Stomach (tissue), 9 donors: ENCODE results near the gene LRTM1. TPM values are rescaled to one million over a fixed set of nuclear protein-coding genes. Genes with fewer than 3 reads are reported as not detected.

ENCODE experiments used
- DNase-seq, 2 donors: peaks; one replicate each; pipeline versions ENCODE4 v3.0.0 to v3.0.0-alpha.2; 2013 to 2019
- H3K27ac ChIP-seq, 5 donors: fragments of 200-600 bp in 4 of 5; sonication (generic) in 4 of 5; one replicate each; pipeline ENCODE4 v1.5.1; 2013 to 2019; ENCODE audit warnings: mild to moderate bottlenecking in 1 of 5, moderate library complexity in 1 of 5
- H3K27me3 ChIP-seq, 3 donors: fragments of 200-600 bp; sonication (generic); one replicate each; pipeline ENCODE4 v1.5.1; 2017 to 2019; ENCODE audit warnings: mixed run types in 1 of 3
- H3K36me3 ChIP-seq, 4 donors: fragments of 200-600 bp; sonication (generic); 1 replicate in 3 of 4; 2 replicates in 1 of 4; pipeline ENCODE4 v1.5.1; 2016 to 2019
- H3K4me1 ChIP-seq, 4 donors: fragments of 200-600 bp; sonication (generic); one replicate each; pipeline ENCODE4 v1.5.1; 2016 to 2019
- H3K4me3 ChIP-seq, 4 donors: fragments of 200-600 bp; sonication (generic) in 3 of 4; one replicate each; pipeline ENCODE4 v1.5.1; 2016 to 2019; ENCODE audit warnings: mild to moderate bottlenecking in 1 of 4
- H3K9me3 ChIP-seq, 4 donors: fragments of 200-600 bp; sonication (generic); one replicate each; pipeline ENCODE4 v1.5.1; 2016 to 2019
- EP300 ChIP-seq: sonication (generic); formaldehyde crosslinking; IDR thresholded peaks from one replicate; pipeline ENCODE4 v1.6.1; 2017; ENCODE audit warnings: antibody characterized with exemption
- POLR2A ChIP-seq, 4 donors: fragments of 450-650 bp; IDR thresholded peaks; one replicate each; pipeline ENCODE4 v1.6.1; 2016; ENCODE audit warnings: antibody characterized with exemption in 4 of 4, control low read depth in 2 of 4, mild to moderate bottlenecking in 1 of 4, moderate library complexity in 1 of 4
- POLR2AphosphoS5 ChIP-seq, 3 donors: sonication (generic); formaldehyde crosslinking; IDR thresholded peaks; one replicate each; pipeline ENCODE4 v1.6.1; 2016; ENCODE audit warnings: antibody characterized with exemption in 3 of 3
- WGBS, 5 donors: extraction: QIAGEN DNeasy Blood & Tissue Kit in 3 of 5; methylation state at CpG; one replicate each; pipeline versions ENCODE4 v1.1.5 to v1.1.7; 2013 to 2018; 5-methylcytosine and 5-hydroxymethylcytosine counted together
- intact Hi-C: fragments of 100-400 bp; cut with DNase I; formaldehyde crosslinking; loops from one replicate; pipeline ENCODE4 v1.15.1; 2023; ENCODE audit warnings: low total_unique reads
- polyA plus RNA-seq, 3 donors: library from polyadenylated mRNA; stranded (reverse); fragments of 200-250 nt; gene quantifications; one replicate each; pipeline ENCODE4 v1.2.3, GENCODE V29; 2013
- total RNA-seq, 5 donors: library from RNA; depleted of rRNA; stranded (reverse); fragments of >200 nt; gene quantifications; one replicate each; pipeline versions ENCODE4 v1.1.0 to v1.2.3, GENCODE V29; 2014 to 2016
- TF ChIP-seq, protein P1 (sequence below), 7 experiments: fragments of 450-650 bp in 4 of 7; fragments of 200-600 bp in 3 of 7; sonication (generic) in 3 of 7; IDR thresholded peaks; one replicate each; pipeline ENCODE4 v1.5.1; 2016 to 2019; ENCODE audit warnings: antibody characterized with exemption in 7 of 7, control low read depth in 2 of 7, mild to moderate bottlenecking in 1 of 7
- donor health status: healthy with polysubstance abuse.
- donor health status: Bipolar disorder and iron deficiency.
- donor health status: healthy.

The LRTM1 gene
- total and polyA plus RNA-seq, 8 donors = not detected

DNA sequence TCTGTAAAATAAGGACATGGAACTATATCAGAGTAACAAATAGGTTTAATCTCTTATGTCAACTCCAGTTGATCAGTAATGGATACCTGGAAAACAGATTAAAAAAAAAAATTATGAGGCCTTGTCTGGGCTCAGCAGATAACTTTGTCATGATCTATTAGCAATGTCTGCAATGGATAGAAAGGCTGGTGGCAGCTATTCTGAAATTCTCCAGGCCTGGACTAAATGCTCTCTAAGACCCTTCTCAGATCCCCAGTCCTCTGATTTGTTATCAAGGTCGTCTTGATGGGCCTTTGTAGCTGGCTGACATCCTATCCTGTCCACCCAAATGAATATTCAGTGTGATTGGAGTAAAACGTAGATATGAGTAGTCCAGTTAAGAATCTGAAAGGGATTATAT, 13.7 kb downstream of the LRTM1 start:
- WGBS, 5 donors = 33 to 51% (median 48%) methylated on average over 2 of the region's 2 CpGs
- H3K27me3 ChIP-seq = no peaks in the 10 kb centered on the region
- intact Hi-C loops = no loop called here
- TF ChIP-seq, protein P1, sequence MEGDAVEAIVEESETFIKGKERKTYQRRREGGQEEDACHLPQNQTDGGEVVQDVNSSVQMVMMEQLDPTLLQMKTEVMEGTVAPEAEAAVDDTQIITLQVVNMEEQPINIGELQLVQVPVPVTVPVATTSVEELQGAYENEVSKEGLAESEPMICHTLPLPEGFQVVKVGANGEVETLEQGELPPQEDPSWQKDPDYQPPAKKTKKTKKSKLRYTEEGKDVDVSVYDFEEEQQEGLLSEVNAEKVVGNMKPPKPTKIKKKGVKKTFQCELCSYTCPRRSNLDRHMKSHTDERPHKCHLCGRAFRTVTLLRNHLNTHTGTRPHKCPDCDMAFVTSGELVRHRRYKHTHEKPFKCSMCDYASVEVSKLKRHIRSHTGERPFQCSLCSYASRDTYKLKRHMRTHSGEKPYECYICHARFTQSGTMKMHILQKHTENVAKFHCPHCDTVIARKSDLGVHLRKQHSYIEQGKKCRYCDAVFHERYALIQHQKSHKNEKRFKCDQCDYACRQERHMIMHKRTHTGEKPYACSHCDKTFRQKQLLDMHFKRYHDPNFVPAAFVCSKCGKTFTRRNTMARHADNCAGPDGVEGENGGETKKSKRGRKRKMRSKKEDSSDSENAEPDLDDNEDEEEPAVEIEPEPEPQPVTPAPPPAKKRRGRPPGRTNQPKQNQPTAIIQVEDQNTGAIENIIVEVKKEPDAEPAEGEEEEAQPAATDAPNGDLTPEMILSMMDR (IDR thresholded peaks at IDR 0.05) = no peak
- no peak for TF ChIP-seq POLR2A (IDR thresholded peaks at IDR 0.05)
- TF ChIP-seq POLR2AphosphoS5 (IDR thresholded peaks at IDR 0.05) = no peak
- no peak for TF ChIP-seq EP300
- H3K36me3 ChIP-seq = no peaks in the 10 kb centered on the region
- H3K27ac ChIP-seq = no peak overlapping the region
- peaks cover 0 to 6% (median 0%) of the 10 kb centered on the region in 4 donors for H3K9me3 ChIP-seq
- H3K4me1 ChIP-seq = no peaks in the 10 kb centered on the region
- H3K4me3 ChIP-seq = no peak overlapping the region
- DNase-seq = no peak

DNA sequence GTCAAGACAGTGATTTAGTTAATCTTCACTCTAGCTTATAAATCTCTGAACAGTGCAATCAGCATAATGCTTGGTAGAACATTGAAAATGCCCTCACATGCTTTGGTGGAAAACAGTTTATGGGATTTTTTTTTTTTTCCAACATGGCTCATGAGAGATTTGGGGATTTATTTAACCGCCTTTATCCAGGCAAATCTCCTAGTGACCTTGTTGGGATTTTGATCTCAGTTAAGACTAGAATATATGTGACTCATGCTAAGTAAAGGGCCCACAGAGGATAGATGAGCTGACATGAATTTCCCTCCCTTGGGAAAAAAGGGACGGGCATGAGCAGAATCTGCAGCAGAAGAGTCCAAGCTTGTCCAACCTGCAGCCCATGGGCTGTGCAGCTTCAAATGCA, 18.7 kb downstream of the LRTM1 start:
- H3K4me1 ChIP-seq = no peaks in the 10 kb centered on the region
- intact Hi-C loops = no loop called here
- 61 to 88% (median 82%) methylated on average over 2 of the region's 2 CpGs for WGBS, 5 donors
- no peak overlapping the region for H3K4me3 ChIP-seq
- no peak overlapping the region for H3K27ac ChIP-seq
- TF ChIP-seq, protein P1 (IDR thresholded peaks at IDR 0.05) = no peak
- no peak for TF ChIP-seq POLR2AphosphoS5 (IDR thresholded peaks at IDR 0.05)
- TF ChIP-seq POLR2A (IDR thresholded peaks at IDR 0.05) = no peak
- TF ChIP-seq EP300 = no peak
- no peaks in the 10 kb centered on the region for H3K36me3 ChIP-seq
- H3K9me3 ChIP-seq = peaks cover 0 to 6% (median 0%) of the 10 kb centered on the region in 4 donors
- no peak for DNase-seq
- H3K27me3 ChIP-seq = no peaks in the 10 kb centered on the region

DNA sequence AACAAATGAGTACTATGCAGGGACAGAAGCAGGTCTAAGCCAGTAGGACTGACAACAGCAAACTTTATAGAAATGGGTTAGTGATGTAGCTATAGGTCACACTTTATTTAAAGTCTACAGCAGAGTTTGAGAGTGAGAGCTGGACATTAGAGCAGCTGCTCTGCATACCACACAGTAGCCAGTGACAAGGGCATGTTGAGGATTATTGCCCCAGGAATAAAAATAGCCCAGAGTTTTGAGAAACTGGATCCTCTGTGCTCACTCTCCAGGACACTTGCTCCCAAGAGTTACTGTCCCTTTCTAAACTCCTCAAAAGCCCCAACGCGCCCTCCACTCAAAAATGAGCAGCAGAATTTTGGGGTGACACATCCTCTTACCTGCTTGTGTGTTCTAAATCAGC, 21.1 kb downstream of the LRTM1 start:
- Histone ChIP-seq H3K9me3 (peaks cover 0 to 3% (median 0%) of the 10 kb centered on the region in 4 donors), H3K4me3 (no peak overlapping the region), H3K36me3 (no peaks in the 10 kb centered on the region), H3K27me3 (no peaks in the 10 kb centered on the region), H3K4me1 (peaks cover 0 to 8% (median 2%) of the 10 kb centered on the region in 4 donors), H3K27ac (no peak overlapping the region)
- no peak for TF ChIP-seq POLR2AphosphoS5 (IDR thresholded peaks at IDR 0.05)
- TF ChIP-seq, protein P1 (IDR thresholded peaks at IDR 0.05) = no peak
- no peak for TF ChIP-seq EP300
- no peak for TF ChIP-seq POLR2A (IDR thresholded peaks at IDR 0.05)
- no peak for DNase-seq
- 88 to 98% (median 94%) methylated on average over 2 of the region's 2 CpGs for WGBS, 5 donors
- intact Hi-C loops = no loop called here

DNA sequence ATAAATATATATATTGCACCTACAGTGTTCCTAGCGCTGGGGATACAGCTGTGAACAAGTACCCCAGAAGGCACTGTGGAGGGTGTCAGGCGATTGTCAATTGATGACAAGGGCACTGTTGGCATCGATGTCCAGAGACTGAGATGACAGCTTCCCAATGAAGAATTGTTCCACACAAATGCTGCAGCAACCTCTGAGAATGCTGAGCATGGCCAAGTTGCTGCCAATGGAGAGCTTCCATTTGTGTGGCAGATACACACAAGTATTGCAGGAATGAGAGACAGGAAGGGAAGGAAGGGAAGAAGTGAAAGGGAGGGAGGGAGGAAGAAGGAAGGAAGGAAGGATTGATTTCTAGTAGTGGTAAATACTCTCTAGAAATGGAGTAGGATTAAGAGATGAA, 21.9 kb downstream of the LRTM1 start:
- no peak for DNase-seq
- peaks cover 0 to 8% (median 2%) of the 10 kb centered on the region in 4 donors for H3K4me1 ChIP-seq
- H3K4me3 ChIP-seq = no peak overlapping the region
- H3K27ac ChIP-seq = no peak overlapping the region
- H3K27me3 ChIP-seq = no peaks in the 10 kb centered on the region
- H3K9me3 ChIP-seq = no peaks in the 10 kb centered on the region
- 83 to 91% (median 88%) methylated on average over 3 of the region's 3 CpGs for WGBS, 5 donors
- TF ChIP-seq POLR2A (IDR thresholded peaks at IDR 0.05) = no peak
- TF ChIP-seq, protein P1 (IDR thresholded peaks at IDR 0.05) = no peak
- TF ChIP-seq POLR2AphosphoS5 (IDR thresholded peaks at IDR 0.05) = no peak
- no peak for TF ChIP-seq EP300
- H3K36me3 ChIP-seq = no peaks in the 10 kb centered on the region
- intact Hi-C loops = no loop called here
